Suppressor macrophage (primary cell): Measurements from ENCODE around the gene PARD3.
"Not testable (repeated sequence)": the region's sequence is repeated elsewhere in the genome, so short reads cannot be mapped to it uniquely, and the experiment has no call there.

Source experiments
- DNase-seq, 4 experiments: peaks; one replicate each; pipeline ENCODE4 v3.0.0-alpha.2; 2020 to 2022

The PARD3 gene

DNA sequence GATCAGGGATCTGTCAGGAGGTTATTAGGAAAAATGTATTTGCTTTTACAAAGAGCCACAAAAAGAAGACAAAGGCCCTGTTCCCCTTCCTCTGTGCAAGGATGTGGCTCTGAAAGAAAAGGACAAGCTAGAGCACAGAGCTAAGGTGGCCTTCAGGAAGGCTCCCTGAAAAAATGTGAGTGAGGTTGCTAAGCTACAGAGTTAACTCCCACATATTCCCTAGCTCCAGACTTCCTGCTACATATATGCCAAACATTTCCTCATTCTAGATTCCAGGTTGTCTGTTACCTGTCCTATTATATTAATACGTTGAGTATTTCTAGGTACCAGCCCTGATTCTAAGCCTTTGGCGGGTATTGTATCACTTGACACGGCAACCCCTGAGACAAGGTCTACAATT, 369.0 kb downstream of the PARD3 start:
- no peak for DNase-seq

DNA sequence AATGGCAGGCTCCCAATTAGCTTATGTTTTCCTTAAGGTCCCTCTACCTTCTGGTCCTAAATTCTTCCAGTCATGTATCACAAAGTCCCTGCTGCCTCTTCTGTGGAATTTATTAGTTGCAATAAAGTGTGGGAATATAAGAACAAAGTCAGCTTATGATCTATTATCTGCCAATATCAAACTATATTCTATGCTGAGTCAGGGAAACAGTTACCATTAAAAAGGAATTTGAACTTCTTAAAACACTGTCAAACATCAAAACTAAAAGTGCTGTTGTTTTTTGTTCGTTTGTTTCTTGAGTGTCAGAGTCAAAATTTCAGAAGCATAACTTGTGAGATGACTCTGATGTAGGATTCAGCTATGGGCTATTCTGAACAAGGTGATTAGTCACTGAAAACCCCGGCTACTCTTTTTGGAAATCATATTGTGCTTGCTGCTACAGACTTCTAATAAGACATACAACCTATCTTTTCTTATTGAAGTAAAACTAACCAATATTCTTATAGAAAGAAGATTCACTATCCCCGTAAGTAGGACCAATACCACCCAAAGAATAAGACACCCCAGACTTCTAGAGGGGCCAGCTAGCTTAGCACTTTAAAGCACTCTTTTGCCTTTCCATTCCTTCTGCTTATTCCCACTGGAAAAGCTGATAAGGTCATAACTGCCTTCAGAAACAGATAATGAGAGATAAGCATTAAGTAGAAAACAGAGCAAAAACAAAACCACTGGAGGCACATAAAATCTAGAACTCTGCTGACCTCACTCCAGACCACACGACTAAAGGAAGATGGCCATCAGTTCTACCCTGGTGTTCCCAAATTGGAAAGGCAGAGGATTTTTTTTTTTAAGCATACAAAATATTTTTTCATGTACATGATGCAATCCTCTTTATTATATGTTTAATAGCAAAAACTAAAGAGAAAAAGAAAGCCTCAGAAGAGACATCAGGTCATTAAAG, 370.6 kb downstream of the PARD3 start:
- DNase-seq = no peak

- DNase-seq = peak; percentile 7 to 49 (median 38)
These were observed 375.7 kb downstream of the PARD3 start for GRCh38 chr10:34439386-34439785.

DNA sequence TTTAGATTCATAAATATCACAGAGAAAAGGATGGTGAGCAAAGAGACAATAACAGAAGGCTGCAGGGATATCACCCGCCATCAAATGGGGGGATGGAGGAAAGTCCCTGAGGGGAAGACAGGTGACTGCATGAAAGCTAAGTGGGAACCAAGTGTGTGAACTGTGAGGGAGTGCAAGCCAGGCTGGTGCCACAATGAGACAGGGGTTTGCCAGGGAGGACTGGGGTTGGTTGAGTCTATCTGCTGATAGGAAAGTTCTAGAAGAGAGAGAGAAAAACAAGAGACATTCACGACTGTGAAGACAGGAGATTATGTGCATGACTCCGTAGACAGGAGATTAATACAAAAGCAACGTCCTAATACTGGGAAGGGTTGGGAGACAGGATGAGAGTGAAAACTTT, 376.4 kb downstream of the PARD3 start:
- no peak for DNase-seq

- no peak for DNase-seq
These were observed 377.2 kb downstream of the PARD3 start for GRCh38 chr10:34437906-34438305.

DNA sequence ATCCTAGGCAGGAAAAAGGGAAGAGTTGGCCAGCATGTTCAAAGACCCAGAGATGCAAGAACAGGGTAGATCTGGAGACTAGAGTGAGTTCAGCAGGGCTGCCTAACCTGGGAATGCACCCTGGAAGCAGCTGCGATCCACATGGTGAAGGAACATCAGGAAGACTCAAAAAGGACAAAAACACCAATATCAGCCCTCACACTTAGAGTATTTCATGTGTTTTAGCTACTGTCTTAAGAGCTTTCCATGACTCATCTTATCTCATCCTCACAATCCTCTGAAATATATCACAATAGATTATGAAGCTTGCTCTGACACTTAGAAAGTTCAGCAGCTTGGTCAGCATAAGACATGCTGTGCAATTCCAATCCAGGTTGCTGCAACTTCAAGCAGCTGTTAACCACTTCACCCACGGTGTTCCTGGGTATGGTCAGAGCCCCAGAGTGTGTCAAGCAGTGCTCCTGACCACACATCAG, 380.9 kb downstream of the PARD3 start:
- peak; percentile 9 to 64 (median 38) for DNase-seq

DNA sequence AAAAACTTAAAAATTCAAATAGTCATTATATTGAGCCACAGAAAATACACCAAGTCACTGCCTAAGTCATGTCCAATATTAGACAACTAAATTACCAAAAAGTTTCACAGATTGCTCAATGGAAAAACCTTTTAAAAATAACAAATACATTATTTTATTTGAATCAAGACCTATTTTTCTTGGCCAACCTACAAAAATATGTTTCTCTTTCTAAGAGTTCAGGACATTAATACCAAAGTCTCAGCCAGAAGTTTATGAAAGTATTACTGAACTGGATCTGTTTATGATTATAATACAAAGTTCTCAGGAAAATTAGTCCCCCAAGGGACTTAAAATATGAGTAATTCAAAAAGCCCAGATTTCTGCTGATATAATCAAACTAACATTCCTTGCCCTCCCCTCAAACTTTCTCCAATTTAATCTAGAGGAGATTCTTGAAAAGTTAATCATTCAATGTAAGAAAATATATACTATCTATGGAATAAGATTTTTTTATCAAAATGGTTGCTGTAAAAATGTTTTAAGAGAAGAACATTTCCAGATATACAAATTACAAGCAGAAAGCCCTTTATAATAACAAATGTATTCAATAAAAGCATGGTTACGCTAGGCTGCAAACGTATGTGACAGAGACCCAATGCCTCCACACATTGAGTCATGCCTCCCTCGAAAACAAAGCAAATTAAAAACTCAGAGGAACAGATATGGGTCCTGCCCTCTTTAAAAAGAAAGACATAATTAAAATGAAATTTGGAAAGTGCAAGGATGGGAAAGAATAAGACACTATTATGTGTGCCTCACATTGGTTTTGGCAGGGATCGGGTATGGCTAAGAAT, 381.6 kb downstream of the PARD3 start:
- DNase-seq = no peak

GRCh38 chr10:34432589-34432988, 382.5 kb downstream of the PARD3 start:
- DNase-seq = no peak

- peak; percentile 62 to 82 (median 66) for DNase-seq
These were observed 384.4 kb downstream of the PARD3 start for GRCh38 chr10:34430685-34431084.

- DNase-seq = no peak
These were observed 386.6 kb downstream of the PARD3 start for GRCh38 chr10:34428501-34428900.

DNA sequence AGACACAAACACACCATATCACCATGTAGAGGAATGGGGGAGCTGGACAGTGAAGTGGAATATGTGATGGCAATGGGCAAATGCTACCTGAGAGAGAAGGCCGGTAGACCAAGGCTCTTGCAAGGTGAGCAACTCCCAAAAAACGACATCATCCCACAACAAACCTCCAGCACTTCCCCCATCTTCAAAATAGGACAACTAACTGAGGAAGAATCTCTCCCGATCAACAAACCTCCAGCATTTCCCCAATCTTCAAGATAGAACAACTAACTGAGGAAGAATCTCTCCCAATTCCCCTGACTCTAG, 387.2 kb downstream of the PARD3 start:
- DNase-seq = no peak

- DNase-seq = not testable (repeated sequence)
These were observed 387.8 kb downstream of the PARD3 start for GRCh38 chr10:34427158-34427910.

DNA sequence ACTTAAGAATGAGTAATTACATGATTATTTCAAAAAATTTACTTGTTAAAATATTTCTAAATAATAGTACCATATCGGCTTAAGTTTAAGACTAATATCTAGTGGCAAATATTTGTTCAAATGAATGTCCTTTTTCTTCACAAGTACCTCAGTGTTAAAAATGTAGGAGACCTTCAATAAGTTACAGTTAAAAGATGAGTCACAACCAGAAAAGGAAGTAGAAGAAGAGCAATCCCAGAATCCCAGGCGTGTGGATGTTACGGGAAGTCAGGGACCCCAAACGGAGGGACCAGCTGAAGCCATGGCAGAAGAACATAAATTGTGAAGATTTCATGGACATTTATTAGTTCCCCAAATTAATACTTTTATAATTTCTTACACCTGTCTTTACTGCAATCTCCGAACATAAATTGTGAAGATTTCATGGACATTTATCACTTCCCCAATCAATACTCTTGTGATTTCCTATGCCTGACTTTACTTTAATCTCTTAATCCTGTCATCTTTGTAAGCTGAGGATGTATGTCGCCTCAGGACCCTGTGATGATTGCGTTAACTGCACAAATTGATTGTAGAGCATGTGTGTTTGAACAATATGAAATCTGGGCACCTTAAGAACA, 388.4 kb downstream of the PARD3 start:
- not testable (repeated sequence) for DNase-seq

DNA sequence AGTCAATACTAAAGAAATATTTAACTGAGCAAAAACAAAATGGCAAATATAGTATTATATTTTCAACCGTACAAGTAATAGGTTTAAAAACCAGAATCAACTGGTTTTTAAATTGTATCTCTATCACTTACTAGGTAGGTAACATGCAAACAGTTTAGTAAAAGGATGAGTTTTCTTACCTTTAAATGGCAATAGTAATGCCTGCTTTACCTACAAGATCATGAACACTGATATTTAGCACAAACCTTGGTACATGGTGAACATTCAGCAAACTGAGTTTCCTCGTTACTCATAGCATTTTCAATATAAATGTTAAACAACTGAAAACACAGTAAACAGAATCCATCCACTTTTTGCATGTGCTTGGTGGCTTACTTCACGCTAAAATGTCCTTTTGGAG, 389.1 kb downstream of the PARD3 start:
- DNase-seq = no peak

DNA sequence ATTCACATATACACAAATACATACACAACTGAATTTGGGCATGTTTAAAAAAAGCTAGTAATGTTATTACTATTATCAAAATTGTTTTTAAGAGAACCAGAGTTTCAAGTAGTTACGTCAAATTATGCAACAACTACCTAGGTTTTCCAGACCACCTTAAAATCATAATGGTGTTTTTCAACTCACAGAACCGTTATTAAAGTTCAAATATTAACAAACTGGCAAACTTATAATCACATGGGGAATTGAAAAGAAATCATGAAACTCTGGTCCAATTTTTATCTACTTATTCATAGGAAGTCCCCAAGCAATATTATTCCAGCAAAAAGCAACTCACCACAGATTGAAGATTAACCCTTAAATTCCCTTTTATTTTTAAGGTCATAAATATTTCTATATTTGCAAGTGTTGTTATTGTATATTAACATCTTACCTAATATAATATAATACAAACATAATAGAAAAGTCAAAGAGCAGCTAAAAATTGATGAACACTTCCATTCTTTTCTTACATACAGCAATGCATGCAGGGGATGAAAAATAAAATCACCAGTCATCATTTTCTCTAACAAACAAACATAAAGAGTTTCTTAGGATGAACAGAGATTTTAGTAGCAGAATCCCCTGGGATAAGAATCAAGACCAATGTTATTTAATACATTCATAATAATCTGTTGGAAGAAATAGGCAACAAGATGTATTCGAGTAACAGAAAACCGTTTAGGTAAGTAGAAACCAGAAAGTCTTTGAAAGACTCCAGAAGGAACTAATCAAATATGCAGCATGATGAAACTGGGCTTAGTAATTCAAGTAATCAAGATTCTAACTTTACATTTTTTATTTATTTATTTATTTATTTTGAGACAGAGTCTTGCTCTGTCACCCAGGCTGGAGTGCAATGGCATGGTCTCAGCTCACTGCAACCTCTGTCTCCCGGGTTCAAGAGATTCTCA, 391.1 kb downstream of the PARD3 start:
- no peak for DNase-seq

GRCh38 chr10:34420795-34421194, 394.3 kb downstream of the PARD3 start:
- no peak for DNase-seq

GRCh38 chr10:34420273-34420672, 394.8 kb downstream of the PARD3 start:
- DNase-seq = no peak

DNA sequence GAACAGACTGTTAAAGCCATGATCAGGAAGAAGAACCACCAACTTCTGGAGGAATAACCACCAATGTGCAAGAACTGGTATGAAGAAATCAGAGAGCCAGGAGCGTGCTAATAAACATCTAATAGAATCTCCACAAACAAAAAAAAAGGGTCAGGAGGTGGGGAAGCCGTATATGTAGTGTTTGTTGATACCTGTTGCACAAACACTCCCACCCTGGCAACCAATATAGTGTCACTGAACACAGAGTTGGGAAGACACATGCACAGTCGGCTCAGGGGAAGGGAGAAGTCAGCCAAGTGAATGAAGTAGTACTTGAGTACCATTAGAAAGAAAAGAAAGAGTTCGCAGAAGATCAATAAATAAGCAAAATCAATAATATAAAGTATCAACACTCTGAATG, 400.1 kb downstream of the PARD3 start:
- DNase-seq = no peak

- DNase-seq = no peak
These were observed 401.1 kb downstream of the PARD3 start for GRCh38 chr10:34413756-34414587.

- DNase-seq = no peak
These were observed 401.9 kb downstream of the PARD3 start for GRCh38 chr10:34413214-34413613.
